GM18508 (cell line): ENCODE measurements around the gene KRT80.

Source experiments
- ATAC-seq: cut with Tn5 transposase; IDR thresholded peaks from one replicate; pipeline ENCODE4 v1.9.1; 2021; ENCODE audit warnings: moderate number of reproducible peaks; ENCODE audit not compliant: insufficient read depth, unreplicated experiment

Gene KRT80

GRCh38 chr12:52229836-52230343 lies 38.1 kb upstream of the KRT80 start:
- ATAC-seq = no peak

GRCh38 chr12:52228931-52229330 lies 37.1 kb upstream of the KRT80 start:
- ATAC-seq = no peak

GRCh38 chr12:52228366-52228765 lies 36.6 kb upstream of the KRT80 start:
- ATAC-seq = no peak

GRCh38 chr12:52227606-52228166 lies 35.9 kb upstream of the KRT80 start:
- no peak for ATAC-seq

GRCh38 chr12:52226446-52226845 lies 34.6 kb upstream of the KRT80 start:
- ATAC-seq = no peak

GRCh38 chr12:52225752-52226151 lies 33.9 kb upstream of the KRT80 start:
- ATAC-seq = no peak

GRCh38 chr12:52224151-52224550 lies 32.3 kb upstream of the KRT80 start:
- no peak for ATAC-seq

- no peak for ATAC-seq
Measured at GRCh38 chr12:52223406-52224039, 31.7 kb upstream of the KRT80 start.

- ATAC-seq = no peak
Measured at GRCh38 chr12:52222692-52223091, 30.9 kb upstream of the KRT80 start.

GRCh38 chr12:52221912-52222457 lies 30.2 kb upstream of the KRT80 start:
- no peak for ATAC-seq

GRCh38 chr12:52221070-52221781 lies 29.4 kb upstream of the KRT80 start:
- no peak for ATAC-seq

GRCh38 chr12:52220477-52220876 lies 28.7 kb upstream of the KRT80 start:
- no peak for ATAC-seq

- ATAC-seq = no peak
Measured at GRCh38 chr12:52218001-52218400, 26.2 kb upstream of the KRT80 start.

GRCh38 chr12:52217223-52217622 lies 25.4 kb upstream of the KRT80 start:
- ATAC-seq = no peak

- no peak for ATAC-seq
Measured at GRCh38 chr12:52216807-52217206, 25.0 kb upstream of the KRT80 start.

GRCh38 chr12:52216100-52216499 lies 24.3 kb upstream of the KRT80 start:
- ATAC-seq = no peak

- ATAC-seq = no peak
Measured at GRCh38 chr12:52215587-52216031, 23.8 kb upstream of the KRT80 start.

GRCh38 chr12:52214421-52214802 lies 22.6 kb upstream of the KRT80 start:
- no peak for ATAC-seq

- no peak for ATAC-seq
Measured at GRCh38 chr12:52213564-52214420, 22.0 kb upstream of the KRT80 start.
